NT2/D1 (cell line): ENCODE results near the gene YWHAH.

Experiments used
- SUZ12 ChIP-seq: IDR thresholded peaks from 2 replicates; pipeline ENCODE4 v1.6.1; 2011; ENCODE audit not compliant: insufficient read length, insufficient read depth; ENCODE audit errors: extremely low read depth
- YY1 ChIP-seq: IDR thresholded peaks from 2 replicates; pipeline ENCODE4 v1.6.1; 2011; ENCODE audit not compliant: insufficient read length, insufficient read depth
- ZNF274 ChIP-seq: IDR thresholded peaks from 2 replicates; pipeline ENCODE4 v1.6.1; 2011; ENCODE audit warnings: mild to moderate bottlenecking, low read depth, low read length

DNA sequence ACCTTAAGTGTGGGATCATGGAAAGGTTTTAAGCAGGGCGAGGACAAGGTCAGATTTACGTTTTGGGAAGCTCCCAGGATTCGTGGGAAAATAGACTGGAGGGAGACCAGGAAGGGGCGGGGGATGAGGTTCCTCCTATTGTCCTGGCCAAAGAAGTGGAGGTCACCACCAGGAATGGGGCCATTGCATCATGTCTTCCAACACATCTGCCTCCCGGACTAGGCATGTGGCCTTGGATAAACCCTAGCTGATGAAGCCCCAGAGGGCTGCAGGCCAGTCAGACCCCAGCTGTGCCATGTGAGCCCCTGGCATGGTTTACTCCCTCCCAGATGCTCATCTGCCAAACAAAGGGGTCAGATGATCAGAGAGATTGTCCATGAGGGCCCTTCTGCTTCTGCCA lies 11.5 kb upstream of the YWHAH start:
- no peak for TF ChIP-seq ZNF274
- TF ChIP-seq YY1, result no peak
- no peak for TF ChIP-seq SUZ12
